DMS153 (cell line): ENCODE data around the gene JARID2.

Source experiments
- DNase-seq: peaks from one replicate; lab custom pipeline; 2025; lab: John Stamatoyannopoulos, UW

Gene JARID2

DNA sequence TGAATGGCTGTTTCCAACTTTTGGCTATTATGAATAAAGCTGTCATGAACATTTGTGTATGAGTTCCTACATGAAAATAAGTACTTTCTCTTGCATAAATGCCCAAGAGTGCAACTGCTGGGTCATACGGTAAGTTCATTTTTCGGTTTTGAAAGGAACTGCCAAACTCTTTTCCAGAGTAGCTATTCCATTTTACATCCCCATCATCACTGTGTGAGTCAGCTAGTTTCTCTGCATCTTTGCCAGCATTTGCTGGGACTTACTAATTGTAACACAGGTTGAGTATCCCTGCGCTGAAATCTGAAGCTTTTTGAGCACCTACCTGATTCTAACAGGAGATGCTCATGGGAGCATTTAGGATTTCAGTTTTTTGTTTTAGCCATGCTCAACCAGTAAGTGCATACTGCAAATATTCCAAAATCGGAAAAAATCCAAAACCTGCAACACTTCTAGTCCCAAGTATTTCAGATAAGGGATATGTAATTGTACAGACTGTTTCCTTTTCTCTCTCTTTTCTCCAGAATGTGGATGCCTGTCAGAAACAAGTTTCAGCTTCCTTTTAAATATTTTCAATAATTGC is 298.5 kb downstream of the JARID2 start:
- DNase-seq: no peak

DNA sequence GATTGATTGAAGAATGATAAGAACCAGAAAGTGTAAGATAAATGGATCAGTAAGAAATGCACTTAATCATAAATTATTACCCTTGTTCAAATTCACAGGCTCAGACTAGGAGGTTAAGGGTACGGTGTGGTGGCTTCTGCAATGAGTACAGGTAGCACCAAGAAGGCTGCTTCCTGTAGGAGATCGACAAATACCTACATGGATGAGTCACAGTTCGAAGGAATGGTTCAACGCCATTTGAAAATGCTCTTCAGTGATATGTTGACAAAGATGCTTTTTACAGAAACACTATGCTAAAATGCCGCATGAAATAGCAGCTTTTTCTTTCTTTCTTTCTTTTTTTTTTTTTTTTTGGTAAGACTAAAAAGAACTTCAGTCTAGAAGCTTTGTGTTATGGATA is 300.7 kb downstream of the JARID2 start:
- DNase-seq: no peak

DNA sequence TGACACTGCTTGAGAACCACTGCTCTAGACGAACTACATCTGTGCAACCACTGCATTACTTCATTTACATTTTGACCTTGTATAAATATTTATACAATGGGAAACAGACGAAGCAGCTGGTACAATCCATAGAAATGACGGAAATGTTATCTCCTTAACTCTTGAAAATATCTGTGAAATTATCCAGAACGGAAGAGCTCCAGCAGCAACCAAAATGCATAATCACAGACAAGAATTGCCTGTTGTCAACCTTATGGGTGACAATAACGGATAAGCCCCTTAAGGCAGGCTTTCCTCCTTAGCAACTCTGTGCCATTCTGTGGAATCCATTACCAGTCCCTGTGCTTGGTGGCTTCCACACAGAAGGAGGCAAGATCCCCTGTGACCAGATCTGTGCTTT is 301.5 kb downstream of the JARID2 start:
- DNase-seq: no peak

DNA sequence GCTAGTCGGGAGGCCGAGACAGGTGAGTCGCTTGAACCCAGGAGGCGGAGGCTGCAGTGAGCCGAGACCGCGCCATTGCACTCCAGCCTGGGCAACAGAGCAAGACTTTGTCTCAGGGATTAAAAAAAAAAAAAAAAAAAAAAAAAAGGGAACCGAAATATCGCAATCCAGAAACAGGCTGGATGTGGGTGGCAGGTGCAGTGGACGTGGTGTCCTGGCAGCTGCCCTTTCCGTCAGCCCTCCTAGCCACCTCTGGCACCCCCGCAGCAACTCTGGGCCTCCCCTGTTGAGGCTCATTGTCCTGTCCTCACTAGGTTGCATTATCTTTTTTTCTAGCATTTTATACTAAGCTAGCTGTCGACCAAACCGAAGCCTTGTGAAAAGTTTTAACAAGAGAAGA is 303.5 kb downstream of the JARID2 start:
- DNase-seq: no peak

DNA sequence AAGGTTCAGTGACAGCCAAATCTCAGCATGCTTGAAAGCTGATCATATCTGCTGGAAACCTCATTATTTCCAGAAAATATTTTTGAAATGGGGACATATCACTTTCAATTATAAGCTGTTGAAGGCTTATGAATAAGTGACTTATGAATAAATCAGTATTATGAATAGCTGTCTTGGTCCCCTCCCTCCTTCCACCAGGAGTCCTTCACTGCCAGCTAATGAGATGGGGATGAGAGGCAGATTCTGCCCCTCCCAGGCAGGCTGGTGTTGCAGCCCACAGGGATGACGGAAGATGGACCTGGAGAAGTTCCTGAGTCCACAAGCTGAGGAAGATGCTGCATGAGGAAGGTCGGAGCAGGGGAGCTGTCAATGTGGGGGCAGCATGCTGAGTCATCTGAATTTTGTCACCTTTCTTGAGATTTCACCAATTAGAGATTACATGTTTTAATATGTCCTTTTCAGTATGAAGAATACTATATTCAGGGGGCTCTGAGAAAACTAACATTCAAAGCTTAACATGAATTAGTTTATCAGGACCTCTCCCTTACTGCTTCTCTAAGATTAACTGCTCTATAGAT is 304.8 kb downstream of the JARID2 start:
- DNase-seq: no peak

DNA sequence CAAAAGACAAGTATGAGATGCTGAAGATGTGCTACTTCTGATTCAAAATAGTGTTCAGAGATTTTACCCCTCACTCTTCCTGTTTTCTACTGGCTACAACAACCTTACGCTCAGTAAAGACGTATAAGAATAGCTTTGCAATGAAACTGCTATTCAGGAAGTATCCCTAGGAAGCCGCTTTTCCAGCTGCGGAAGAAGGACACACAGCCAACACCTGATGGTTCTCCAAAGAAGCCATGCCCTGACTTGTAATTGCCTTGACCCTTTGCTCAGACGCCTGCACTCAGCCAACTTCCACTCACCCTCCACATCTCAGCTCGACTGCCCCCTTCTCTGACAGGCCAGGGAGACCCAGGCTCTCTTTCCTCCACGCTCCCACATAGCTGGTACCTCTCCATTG is 305.4 kb downstream of the JARID2 start:
- DNase-seq: no peak

DNA sequence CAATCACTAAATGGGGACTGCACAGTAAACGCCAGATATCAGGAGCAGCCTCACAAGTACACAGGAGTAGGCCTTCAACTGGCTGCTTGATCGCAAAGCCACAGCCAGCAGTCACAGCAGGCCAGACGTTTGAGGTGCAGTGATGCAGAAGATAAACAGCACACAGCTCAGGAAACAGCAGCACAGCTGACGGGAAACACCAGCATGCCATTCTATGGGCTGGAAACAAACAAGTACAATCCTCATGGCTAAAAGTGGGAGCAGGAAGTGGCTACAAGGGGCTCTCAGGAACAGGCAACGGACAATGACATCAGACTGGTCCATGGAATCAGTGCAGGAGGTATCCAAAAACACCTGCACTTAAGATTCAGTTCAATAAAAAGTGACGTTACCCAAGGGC is 305.9 kb downstream of the JARID2 start:
- DNase-seq: peak; percentile 41

DNA sequence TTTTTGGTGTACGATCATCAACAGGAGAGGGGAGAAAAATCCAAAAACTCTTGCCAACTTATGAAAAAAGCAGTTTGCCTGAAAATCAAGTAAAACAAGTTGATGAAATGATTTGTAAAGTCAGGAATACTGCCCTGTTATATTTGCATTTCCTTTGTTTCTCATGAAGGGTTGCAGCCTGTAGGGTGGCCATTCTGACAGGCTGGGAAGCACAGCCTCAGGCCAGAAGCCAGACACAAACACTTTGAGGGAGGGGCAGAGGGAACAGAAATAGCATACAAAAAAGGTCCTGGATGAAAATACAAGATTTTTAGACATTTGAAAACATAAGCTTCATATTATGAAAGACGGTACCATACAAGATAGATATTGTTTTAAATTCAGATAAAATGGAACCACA is 307.2 kb downstream of the JARID2 start:
- no peak for DNase-seq

DNA sequence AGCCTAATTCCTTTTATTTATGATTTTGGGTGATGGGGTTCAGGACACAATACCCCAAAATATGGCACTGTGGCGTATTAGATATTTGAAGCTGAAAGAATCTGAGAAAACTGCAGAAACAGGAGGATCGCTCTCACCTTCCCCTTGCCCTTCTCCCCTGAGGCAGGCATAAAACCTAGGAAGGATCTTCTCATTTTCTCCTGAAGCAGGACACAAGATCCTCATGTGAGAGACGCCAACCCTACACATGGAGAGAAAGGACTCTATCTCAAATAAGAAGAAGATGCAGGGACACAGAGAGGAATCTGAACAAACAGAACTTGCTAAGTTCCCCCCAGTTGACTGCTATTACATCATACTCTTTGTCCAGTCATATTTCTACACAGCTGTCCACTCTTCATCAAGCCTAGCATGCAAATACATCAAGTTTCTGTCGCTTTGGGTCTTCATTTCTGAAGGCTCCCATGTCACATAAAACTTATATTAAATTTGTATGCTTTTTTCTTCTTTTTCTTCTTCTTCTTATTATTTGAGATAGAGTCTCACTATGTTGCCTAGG is 307.9 kb downstream of the JARID2 start:
- no peak for DNase-seq

DNA sequence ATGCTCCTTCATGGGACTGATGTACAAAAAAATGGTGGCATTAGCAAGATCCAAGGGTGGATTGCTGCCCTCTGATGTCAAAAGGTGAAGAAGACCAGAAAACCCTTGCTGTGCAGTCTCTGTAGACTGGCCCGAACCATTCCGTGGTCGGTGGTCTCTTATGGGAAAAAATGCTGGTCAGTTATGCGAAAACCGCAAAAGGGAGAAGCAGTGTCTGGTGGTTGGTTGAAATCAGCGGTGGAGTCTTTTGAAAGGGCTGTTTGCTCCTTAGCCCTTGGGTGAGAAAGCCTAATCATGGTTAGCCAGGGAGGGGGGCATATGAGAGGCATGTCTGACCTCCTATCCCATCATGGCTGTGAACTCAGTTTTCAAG is 308.8 kb downstream of the JARID2 start:
- DNase-seq: no peak

DNA sequence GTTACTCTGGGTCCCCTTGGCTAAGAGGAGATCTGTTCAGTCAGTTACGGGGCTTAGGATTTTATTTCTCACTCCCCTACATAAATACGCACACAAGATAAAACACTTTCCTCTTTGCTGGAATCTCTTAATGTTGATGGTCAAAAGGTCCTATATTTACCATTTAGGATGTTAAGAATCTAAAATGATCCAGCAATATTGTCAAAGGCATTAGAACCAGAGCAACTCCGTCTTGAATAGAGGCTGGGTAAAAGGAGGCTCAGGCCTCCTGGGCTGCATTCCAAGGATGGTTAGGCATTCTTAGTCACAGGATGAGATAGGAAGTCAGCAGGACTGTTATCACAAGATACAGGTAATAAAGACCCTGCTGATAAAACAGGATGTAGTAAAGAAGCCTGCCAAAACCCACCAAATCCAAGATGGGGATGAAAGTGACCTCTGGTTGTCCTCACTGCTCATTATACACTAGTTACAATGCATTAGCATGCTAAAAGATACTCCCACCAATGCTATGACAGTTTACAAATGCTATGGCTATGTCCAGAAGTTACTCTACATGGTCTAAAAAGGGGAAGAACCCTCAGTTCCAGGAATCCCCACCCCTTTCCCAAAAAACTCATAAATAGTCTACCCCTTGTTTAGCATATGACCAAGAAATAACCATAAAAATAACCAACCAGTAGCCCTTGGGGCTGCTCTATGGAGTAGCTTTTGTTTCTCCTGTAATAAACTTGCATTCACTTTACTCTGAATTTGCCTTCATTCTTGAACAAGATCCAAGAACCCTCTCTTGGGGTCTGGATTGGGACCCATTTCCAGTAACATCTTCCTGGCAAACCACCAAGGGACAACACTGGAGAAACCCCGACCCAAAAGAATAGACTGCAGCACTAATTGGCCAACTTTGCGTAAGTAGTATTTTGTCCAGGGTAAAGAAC is 309.5 kb downstream of the JARID2 start:
- DNase-seq: no peak

DNA sequence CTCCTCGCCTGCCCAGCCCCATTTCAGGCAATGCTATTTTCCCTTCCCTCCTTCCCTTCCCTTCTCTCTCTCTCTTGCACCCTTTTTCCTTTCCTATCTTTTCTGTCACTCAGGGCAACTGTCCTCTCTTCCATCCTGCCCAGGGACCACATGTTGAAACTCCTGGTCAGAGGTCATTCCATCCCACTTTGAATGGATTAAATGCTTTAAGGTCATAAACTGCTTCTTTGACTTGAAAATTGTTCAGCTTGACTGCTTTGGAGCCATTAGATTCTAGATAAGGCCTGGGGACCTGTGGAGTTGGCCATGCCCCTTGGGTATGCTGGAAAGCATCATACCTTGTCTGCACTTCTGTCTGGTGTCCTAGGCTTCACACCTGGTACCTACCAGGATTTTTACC is 310.8 kb downstream of the JARID2 start:
- no peak for DNase-seq

DNA sequence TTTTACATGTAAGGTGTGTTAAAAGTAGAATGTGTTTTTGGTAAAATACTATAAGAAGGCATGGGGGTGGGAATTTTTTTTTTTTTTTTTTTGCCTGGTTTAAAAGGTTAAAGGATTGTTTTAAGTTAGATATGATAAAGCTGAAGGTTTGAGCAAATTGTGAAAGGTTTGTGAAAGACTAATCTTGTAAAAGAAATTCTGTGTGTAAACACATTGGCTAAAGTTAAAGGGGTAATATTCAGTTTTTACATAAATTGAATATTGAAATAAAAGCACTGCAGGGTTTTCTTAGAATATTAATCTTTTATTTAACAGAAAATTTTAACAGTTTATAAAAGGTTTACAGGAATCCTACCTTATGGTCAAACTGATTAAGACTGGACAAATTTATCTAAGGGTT is 311.3 kb downstream of the JARID2 start:
- DNase-seq: no peak

DNA sequence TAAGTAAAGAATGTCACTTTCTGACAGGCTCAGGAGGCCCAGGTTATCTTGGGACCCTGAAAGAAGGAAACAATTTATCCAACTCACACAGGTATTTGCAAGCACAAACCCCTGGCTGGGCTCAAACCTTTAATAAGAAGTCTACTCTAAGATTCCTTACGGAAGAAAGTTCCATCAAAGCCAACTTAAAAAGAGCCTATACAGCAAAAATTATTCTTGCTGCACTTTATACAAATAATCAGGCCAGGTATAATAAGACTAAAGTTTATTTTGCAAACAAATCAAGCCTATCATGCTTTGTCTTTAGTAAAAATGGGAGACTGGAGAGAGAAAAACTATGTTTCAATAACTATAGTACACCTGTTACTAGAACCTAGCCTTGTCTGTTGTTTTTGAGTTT is 314.8 kb downstream of the JARID2 start:
- no peak for DNase-seq

DNA sequence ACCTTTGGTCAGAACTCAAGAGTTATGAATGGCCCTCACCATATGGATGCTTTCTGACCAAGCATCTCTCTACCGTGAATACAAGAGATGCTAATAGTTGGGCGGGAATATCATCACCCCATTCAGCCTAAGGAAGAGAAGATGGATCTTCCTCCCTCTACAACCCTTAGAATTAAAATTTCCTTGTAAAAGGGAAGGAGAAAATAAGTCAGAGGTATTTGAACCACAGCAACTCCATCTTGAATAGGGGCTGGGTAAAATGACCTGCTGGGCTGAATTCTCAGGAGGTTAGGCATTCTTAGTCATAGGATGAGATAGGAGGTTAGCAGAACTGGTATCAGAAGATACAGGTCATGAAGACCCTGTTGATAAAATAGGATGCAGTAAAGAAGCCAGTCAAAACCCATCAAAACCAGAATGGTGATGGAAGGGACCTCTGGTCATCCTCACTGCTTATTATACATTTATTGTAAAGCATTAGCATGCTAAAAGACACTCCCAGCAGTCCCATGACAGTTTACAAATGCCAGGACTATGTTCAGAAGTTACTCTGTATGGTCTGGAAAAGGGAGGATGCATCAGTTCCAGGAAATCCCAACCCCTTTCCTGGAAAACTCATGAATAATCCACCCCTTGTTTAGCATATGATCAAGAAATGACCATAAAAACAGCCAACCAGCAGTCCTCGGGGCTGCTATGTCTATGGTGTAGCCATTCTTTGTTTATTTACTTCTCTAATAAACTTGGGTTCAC is 315.8 kb downstream of the JARID2 start:
- DNase-seq: no peak

DNA sequence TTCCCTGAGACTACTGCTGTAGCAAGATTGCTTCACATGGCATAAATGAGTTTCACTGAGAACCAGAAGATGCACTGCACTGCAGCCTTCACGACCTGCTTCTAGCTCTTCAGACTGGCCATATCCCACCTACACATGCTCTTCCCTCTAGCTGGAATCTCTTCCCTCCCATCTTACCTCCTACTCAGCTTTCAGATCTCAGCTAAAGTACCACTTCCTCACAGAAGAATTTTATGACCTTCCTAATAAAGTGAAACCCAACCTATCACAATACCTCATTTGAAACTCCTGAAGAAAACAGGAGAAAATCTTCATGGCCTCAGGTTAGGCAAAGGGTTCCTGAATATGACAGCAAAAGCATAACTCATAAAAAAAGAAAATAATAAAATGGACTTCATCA is 317.1 kb downstream of the JARID2 start:
- no peak for DNase-seq

DNA sequence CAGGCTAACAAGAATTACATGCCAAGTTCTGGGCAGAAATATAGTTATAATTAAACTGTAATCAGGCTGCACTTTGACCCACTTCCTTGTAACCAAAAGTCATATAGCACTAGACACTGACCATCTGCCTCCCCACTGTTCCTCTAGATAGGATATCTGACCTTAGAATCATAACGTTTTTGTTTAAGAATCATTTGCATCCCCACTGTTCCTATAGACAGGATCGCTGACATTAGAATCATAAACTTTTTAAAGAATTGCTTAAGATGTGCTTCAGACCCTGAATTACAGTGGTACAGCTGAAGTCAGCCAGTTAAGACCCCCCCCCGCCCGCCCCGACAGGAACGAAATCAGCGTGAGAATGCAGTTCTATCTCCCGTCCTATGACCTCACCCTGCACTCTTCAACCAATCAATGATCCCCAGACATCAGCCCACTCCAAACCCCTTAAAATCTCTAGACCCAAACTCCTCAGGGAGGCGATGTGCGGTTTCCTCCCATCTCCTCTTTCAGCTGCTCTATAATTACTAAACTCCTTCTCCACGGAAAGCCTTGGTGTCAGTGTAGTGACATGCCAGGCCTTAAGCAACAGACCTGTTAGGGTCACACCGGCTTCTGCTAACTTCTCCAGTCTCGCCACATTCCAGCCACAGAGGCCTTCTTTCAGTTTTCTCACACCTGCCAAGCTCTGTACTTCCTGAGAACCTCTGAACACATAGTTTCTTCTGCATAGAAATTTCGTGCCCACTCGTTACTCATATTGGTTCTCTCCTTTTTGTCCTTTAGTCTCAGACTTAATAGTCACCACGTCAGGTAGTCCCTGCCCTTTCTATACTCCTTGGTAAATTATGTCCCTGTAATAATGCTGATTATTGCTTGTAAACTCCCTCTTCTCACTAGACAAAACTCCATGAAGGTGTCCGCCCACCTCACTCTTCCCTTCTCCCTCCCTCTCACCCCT is 323.4 kb downstream of the JARID2 start:
- DNase-seq: no peak

DNA sequence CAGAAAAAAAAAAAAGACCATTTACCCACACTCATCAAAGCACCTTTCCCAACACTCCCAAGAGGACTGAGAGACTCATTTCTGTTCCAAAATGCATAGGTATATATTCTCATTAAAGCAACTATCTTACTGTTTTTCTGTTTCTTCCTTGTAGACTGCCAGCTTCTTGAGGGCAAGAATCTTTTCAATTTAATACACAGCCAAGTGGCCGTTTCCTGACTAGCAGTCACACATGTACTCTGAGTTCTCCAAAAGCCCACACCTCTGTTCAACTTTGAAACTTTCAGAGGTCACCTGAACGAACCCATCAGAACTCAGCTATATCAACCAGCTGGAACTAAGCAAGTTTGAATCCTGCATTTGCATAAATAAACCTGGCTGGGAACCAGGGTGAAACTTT is 324.3 kb downstream of the JARID2 start:
- DNase-seq: no peak
